Bronchial smooth muscle cell (primary cell): ENCODE results near the gene GALE. TPM values are rescaled to one million over a fixed set of nuclear protein-coding genes. Genes with fewer than 3 reads are reported as not detected.

Experiments
- total RNA-seq: library from RNA; depleted of rRNA; stranded (reverse); fragments of >200 nt; gene quantifications from 2 replicates; pipeline ENCODE4 v1.2.1, GENCODE V29; 2014

Gene GALE
- total RNA-seq = 8.1 and 12.8 TPM in 2 replicates

DNA sequence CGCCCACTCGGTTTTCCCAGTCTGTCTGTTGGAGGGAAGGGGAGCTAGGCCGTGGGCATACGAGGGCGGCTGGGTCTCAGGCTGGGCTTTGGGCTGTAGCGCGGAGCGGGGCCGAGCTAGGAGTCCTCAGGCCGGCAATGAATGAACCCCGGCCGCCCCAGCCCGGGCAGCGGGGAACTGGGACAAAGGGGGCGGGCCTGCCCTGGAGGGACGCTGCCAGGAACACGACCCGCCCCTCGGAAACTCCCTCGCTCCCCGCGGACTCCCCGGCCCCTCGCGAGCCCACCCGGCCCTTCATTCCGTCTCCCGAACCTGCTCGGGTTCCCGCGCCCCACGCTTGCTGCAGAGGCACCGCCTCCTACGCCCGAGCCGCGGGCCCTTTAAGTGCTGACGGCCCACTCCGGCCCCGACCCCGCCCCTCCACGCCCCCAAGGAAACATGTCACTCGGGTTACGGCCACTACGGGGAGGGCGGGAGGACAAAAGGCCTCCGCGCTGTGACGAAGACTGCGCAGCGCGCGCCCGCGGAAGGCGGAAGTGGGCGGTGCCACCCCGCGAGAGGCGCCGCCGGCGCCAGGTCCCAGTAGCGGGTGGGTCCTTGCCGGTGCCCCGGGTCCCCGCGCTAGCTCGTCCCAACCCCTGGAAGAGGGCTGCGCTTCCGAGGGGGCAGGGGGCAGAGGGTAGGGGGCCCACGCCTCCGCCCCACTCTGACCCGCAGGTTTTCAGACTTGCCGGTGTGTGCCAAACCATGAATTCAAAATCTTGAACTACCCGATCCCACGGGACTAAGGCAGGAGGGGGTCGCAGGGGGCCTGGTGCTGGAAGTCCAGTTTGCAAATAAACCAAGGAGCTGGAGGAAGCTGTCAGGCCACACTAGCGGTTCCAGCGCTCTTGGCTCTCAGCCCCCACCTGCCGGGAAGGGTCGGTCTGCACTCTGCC lies at the start of gene GALE:
GALE (minus strand) TSS at position 355 of the 938 bp plus-strand sequence. CDS start 1,747 bp downstream, outside the sequence.

DNA sequence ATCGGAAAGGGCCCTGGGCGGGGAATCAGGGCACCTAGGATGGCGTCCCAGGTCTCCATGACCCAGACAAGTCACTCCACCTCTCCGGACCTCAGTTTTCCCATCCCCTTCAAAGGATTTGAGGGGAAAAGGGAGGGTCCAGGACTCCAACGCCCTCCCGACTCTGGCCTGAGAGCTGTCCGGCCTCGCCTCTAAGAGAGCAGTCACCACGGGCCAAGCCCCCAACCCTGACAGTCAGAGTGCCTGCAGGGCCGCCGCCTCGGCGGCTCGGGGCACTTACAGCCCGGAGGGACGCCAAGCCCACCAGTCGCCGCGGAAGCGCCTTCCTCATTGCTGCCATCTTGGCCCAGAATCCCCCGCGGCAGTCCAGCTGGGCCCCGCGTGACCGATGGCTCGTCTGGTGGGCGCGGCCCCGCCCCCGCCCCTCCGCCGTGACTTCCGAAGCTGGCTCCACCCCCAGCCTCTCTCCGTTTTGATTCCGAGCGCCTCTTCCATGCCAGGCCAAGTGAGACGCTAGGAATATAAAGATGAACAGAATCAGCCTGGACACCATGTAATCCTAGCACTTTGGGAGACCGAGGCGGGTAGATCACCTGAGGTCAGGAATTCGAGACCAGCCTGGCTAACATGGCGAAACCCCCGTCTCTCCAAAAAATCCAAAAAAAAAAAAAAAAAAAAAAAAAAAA lies 24.7 kb upstream of the GALE start, which contains the start of gene HMGCL:
HMGCL (minus strand) TSS at position 354 of the 686 bp plus-strand sequence; CDS start at position 340, 14 bp downstream.

DNA sequence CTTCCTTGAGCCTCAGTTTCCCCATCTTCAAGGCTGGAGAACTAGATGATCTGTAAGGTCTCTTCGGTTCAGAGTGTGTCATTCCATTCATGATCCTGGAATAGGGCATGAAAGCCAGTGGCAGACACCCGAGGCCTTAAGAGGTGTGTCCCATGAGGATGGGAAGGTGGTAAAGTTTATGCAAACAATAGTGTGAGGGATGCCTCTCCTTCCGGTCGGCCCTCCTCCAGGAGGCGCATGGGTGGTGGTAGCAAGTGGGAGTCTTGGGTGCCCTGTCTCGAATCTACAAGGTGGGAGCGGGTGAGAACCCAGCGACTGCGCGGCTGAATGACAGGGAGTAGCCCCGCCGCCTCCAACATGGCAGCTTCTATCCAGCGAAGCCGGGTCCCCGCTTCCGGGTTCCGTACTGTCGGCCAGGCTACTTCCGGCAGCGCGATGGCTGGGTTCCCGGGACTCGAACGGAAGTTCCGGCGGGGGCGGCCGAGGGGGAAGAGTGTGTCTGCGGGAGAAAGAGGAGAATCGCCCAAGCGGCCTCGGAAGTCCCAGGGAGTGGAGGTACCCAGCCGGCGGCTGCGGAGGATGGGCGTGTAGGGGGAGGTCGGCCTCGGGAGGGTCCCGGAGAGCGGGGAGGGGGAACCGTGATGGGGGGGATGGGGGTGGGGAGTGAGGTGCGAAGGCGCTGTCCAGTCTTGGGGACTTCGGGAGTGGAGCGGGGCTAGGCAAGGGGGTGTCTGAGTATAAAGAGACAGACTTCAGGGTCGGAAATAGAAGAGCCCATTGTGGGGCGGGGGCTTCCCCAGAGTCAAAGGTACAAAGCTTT lies 9.6 kb downstream of the GALE start, which contains the start of gene LYPLA2:
LYPLA2 (plus strand) TSS at position 450 of the 820 bp plus-strand sequence. CDS start 1,538 bp downstream, outside the sequence.

DNA sequence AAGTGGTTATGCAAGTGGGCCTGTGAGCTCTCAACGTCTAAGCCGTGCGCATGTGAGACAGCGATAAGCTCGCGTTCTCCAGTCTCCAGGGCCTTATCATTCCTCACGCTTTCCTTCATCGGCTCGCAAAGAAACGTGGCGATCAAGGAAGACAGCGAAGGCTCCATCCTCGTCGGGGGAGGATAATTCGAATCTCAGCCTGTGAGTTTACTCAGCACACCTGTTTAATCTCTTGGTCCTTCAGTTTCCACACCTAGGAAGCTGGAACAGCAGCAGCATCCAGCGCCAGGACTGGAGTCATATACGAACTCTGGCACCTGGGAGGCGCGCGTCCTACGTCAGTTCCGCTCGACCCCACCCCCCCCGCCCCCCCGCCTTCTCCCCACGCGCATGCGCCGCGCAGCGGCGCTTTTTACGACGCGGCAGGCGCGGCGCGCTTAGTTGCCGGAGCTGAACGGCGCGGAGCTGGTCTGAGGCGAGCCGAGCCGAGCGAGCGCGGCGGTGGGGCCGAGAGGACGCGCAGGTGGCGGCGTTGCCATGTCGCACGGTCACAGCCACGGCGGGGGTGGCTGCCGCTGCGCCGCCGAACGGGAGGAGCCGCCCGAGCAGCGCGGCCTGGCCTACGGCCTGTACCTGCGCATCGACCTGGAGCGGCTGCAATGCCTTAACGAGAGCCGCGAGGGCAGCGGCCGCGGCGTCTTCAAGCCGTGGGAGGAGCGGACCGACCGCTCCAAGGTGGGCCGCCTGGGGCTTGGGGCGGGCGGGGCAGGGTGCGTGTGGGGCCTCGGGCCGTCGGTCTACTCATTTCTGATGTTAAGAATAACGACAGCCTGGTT lies 22.4 kb downstream of the GALE start, which contains the start of gene PITHD1:
PITHD1 (plus strand) TSS at position 440 of the 836 bp plus-strand sequence; CDS start at position 538, 98 bp downstream.

Other genes with a start within 250 kb of the GALE start
- gene ID3, start 241.3 kb downstream of the GALE start, total RNA-seq = 78.9 and 285 TPM in 2 replicates
- gene RPL11, start 108.9 kb downstream of the GALE start, total RNA-seq = 1,375 and 1,533 TPM in 2 replicates
- 11.8 and 13.4 TPM in 2 replicates for gene ELOA, start 57.3 kb downstream of the GALE start, total RNA-seq
- gene PITHD1, start 22.3 kb downstream of the GALE start, total RNA-seq = 24.5 and 36.4 TPM in 2 replicates
- gene LYPLA2, start 9.6 kb downstream of the GALE start, total RNA-seq = 21.0 and 26.5 TPM in 2 replicates
- gene HMGCL, start 24.7 kb upstream of the GALE start, total RNA-seq = 56.2 and 70.0 TPM in 2 replicates
- 3.3 and 3.9 TPM in 2 replicates for gene FUCA1, start 67.5 kb upstream of the GALE start, total RNA-seq
- not detected in 2 replicates for gene CNR2, start 112.6 kb upstream of the GALE start, total RNA-seq
- gene PNRC2, start 159.1 kb upstream of the GALE start, total RNA-seq = 83.2 and 213 TPM in 2 replicates
- gene SRSF10, start 179.6 kb upstream of the GALE start, total RNA-seq = 65.6 and 89.6 TPM in 2 replicates